ENCODE measurements around the gene NTMT1.
A peak's percentile ranks its signal among the peaks of the same experiment; 100 is the strongest.
"Not testable (repeated sequence)": the region's sequence is repeated elsewhere in the genome, so short reads cannot be mapped to it uniquely, and the experiment has no call there.

The NTMT1 gene

DNA sequence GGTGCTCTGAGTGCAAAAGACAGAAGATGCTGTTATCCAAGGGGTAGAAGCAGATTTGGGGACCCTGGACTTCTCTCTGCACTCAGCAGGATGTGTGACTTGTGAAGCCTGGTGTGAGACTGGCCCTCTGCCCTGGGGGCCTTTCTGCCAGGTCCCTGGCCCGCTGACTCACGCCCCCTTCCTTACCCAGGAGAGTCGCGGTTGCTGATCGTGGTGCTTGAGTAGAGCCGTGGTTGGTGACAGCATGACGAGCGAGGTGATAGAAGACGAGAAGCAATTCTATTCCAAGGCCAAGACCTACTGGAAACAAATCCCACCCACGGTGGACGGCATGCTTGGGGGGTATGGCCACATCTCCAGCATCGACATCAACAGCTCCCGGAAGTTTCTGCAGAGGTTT is 6.5 kb downstream of the NTMT1 start:
- H3K4me3 ChIP-seq (ENCODE audit: control insufficient read depth, low read depth, low read length): no peak overlapping the region
- peak; percentile 60 for DNase-seq (ENCODE audit: low read depth)

DNA sequence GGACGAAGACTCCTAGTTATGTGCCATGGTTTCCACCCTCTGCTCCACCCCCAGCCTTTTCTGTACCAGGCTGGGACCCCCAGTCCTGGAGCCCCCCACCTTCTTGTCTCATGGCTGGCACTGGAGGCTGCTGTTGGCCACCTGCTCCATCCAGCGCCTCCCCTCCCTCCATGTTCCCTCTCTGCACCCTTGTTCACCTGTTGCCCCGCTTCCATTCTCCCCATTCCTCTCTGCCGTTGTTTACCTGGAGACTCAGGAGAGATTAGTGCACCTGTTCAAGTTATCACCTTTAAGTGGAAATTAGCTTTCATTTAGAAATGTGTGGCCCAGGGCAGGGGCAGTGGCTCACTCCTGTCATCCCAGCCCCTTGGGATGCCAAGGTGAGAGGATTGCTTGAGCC is 7.2 kb downstream of the NTMT1 start:
- TF ChIP-seq, protein P1, sequence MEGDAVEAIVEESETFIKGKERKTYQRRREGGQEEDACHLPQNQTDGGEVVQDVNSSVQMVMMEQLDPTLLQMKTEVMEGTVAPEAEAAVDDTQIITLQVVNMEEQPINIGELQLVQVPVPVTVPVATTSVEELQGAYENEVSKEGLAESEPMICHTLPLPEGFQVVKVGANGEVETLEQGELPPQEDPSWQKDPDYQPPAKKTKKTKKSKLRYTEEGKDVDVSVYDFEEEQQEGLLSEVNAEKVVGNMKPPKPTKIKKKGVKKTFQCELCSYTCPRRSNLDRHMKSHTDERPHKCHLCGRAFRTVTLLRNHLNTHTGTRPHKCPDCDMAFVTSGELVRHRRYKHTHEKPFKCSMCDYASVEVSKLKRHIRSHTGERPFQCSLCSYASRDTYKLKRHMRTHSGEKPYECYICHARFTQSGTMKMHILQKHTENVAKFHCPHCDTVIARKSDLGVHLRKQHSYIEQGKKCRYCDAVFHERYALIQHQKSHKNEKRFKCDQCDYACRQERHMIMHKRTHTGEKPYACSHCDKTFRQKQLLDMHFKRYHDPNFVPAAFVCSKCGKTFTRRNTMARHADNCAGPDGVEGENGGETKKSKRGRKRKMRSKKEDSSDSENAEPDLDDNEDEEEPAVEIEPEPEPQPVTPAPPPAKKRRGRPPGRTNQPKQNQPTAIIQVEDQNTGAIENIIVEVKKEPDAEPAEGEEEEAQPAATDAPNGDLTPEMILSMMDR (conservative IDR thresholded peaks at IDR 0.05; ENCODE audit: control insufficient read depth, insufficient read depth, low read depth, low read length): no peak
- DNase-seq (ENCODE audit: low read depth): no peak
- no peak overlapping the region for H3K4me3 ChIP-seq (ENCODE audit: control insufficient read depth, low read depth, low read length)

More for the DNA sequence above, 6.5 kb downstream of the NTMT1 start:
- TF ChIP-seq, protein P1 (conservative IDR thresholded peaks at IDR 0.05; ENCODE audit: control insufficient read depth, insufficient read depth, low read depth, low read length): no peak

DNA sequence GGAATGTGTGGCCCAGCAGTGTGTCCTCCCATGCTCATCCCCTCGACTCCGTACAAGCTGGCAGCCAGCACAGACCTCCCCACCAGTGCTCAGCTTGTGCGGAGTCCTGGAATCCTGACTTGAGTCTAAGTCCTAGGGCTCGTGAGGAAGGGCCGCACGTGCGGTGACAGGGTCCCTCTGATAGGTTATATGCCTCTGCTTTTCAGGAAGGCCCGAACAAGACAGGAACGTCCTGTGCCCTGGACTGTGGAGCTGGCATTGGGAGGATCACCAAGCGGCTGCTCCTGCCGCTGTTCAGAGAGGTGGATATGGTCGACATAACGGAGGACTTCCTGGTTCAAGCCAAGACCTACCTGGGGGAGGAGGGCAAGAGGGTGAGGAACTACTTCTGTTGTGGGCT is 7.9 kb downstream of the NTMT1 start:
- DNase-seq (ENCODE audit: low read depth): no peak
- TF ChIP-seq, protein P1 (conservative IDR thresholded peaks at IDR 0.05; ENCODE audit: control insufficient read depth, insufficient read depth, low read depth, low read length): no peak
- no peak overlapping the region for H3K4me3 ChIP-seq (ENCODE audit: control insufficient read depth, low read depth, low read length)

DNA sequence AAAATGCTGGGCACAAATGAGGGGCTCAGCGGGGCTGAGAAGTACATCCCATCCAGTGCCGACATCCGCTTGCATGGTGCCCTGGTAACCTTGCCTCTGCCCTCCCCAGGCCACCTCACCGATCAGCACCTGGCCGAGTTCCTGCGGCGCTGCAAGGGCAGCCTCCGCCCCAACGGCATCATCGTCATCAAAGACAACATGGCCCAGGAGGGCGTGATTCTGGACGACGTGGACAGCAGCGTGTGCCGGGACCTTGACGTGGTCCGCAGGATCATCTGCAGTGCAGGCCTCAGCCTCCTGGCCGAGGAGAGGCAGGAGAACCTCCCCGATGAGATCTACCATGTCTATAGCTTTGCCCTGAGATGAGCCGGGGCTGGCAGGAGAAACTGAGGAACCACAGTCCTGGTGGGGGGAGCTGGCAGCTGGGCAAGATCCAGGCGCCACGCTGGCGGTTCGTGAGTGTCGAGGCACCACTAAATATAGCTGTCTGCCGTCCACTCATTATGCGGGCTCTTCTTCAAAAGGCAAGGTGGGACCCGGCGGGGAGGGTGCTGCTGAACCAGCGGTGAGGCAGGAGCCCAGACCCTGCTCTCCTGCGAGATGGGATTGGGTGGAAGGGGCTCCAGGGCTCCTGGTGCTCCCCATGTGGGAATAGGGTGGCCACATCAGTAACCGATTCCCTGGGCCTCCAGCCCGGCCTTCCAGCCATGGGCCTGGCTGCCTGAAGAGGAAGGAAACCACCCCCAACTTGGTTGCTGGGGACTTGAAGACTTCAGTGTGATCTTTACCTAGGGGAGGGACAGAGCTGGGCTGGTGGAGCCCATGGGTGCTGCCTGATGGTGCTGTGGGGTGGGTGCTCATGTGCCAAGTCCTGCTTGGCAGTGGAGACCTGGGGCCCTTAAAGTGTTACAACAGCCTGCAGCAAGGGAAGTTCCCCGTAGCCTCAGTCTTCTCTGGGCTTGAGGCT is 9.4 kb downstream of the NTMT1 start:
- TF ChIP-seq, protein P1 (conservative IDR thresholded peaks at IDR 0.05; ENCODE audit: control insufficient read depth, insufficient read depth, low read depth, low read length): no peak
- no peak for DNase-seq (ENCODE audit: low read depth)
- H3K4me3 ChIP-seq (ENCODE audit: control insufficient read depth, low read depth, low read length): no peak overlapping the region

DNA sequence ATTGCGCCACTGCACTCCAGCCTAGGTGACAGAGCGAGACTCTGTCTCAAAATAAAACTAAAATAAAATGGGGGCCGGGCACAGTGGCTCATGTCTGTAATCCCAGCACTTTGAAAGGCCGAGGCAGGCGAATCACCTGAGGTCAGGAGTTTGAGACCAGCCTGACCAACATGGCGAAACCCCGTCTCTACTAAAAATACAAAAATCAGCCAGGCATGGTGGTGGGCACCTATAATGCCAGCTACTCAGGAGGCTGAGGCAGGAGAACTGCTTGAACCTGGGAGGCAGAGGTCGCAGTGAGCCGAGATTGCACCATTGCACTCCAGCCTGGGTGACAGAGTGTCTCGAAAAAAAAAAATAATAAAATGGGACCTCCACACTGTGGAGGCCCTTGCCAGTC is 10.4 kb downstream of the NTMT1 start:
- not testable (repeated sequence) for H3K4me3 ChIP-seq (ENCODE audit: control insufficient read depth, low read depth, low read length); DNase-seq (ENCODE audit: low read depth)

DNA sequence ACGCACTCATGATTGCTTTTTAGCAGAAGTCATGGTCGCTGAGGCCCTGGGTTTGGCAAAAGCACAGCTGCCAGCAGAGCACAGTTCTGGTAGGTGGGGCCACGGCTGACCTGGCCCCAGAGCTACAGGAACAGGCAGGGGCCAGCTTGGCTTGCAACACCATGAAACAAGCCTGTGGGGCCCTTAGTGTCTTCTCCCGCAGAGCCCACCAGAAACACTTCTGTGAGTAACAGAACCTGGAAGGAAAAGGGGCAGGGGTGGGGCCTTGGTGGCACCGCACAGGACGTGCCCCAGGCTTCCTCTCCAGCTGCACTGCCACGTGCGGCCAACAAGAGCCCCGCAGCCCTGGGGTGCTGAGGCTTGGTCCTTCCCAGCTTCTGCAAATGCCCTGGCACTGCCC is 11.1 kb downstream of the NTMT1 start:
- TF ChIP-seq, protein P1 (conservative IDR thresholded peaks at IDR 0.05; ENCODE audit: control insufficient read depth, insufficient read depth, low read depth, low read length): no peak
- H3K4me3 ChIP-seq (ENCODE audit: control insufficient read depth, low read depth, low read length): no peak overlapping the region
- no peak for DNase-seq (ENCODE audit: low read depth)

DNA sequence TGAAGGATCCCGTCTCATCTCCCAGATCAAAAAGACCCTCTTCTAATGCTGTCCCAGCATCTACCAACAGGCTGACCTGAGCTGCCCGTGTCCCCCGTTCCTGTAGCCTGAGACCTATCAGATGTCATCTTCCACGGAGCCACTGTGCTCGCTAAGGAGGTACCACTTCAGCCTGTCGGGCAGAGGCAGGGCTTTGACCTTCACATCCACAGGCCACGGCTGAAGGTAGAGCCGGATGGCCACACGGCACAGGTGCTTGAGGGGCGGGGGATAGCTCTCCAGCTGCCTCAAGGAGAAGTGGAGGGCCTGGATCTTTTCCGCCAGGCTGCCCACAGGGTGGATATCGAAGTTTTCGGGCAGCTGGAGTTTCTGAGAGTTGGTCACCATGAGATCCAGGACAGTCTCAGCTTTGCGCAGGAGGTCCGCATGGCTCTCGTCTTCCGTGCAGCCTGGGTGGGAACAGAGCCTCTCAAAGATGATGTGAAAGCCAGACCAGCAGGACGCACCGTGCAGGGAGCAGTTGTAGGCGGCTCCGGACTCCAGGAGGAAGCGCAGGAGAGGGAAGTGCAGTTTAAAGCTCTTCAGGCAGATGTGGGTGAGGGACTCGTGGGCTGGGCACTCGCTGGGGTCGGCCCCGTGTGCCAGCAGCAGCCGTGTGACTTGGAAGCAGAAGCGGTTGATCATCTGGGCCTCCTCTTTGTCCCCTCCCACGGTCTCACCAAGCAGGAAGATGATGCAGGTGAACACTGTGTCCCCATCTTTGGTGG is 11.9 kb downstream of the NTMT1 start:
- no peak for DNase-seq (ENCODE audit: low read depth)
- TF ChIP-seq, protein P1 (conservative IDR thresholded peaks at IDR 0.05; ENCODE audit: control insufficient read depth, insufficient read depth, low read depth, low read length): no peak
- H3K4me3 ChIP-seq (ENCODE audit: control insufficient read depth, low read depth, low read length): no peak overlapping the region
